HCT116 (cell line): Measurements from ENCODE around the gene ST6GAL2. TPM values are rescaled to one million over a fixed set of nuclear protein-coding genes. Genes with fewer than 3 reads are reported as not detected.

Experiments used
- ATAC-seq: fragments of 200-7000 bp; cut with Tn5 transposase; 2 replicates; pipeline ENCODE4 v1.9.1; 2020; ENCODE audit warnings: mild to moderate bottlenecking, moderate library complexity
- BruUV-seq: library from RNA; stranded (reverse); fragments of 400-500 nt; replicated peaks from 2 replicates; lab custom pipeline; 2021; lab: Mats Ljungman, UMichigan
- CTCF ChIA-PET: fragments of 300-600 bp; sonication (Branson Sonifier 250); formaldehyde crosslinking; loops from one replicate; lab custom pipeline; 2021; ENCODE audit warnings: antibody characterized with exemption; lab: Charles Lee
- POLR2A ChIA-PET: fragments of 300-600, 350-600 bp; sonication (Branson Sonifier 250); formaldehyde crosslinking; loops from one replicate; lab custom pipeline; 2021; ENCODE audit warnings: antibody characterized with exemption; lab: Charles Lee
- RAD21 ChIA-PET, 2 experiments: fragments of 300-600 bp; sonication (Branson Sonifier 250); formaldehyde crosslinking; loops; one replicate each; lab custom pipeline; 2023; ENCODE audit warnings: low total read pairs in 2 of 2; ENCODE audit not compliant: uncharacterized antibody in 2 of 2, unreplicated experiment in 2 of 2, low non-redundant PET in 1 of 2; lab: Charles Lee
- DNase-seq: peaks from one replicate; pipeline ENCODE4 v3.0.0-alpha.2; 2010; ENCODE audit warnings: low read depth, low spot score
- H2AFZ ChIP-seq: fragments of 200-600 bp; shearing (Covaris generic), sonication (generic); 2 replicates; pipeline ENCODE4 v1.6.1; 2017; ENCODE audit warnings: low read depth, mixed run types, mixed read lengths, antibody characterized with exemption, low read length; ENCODE audit not compliant: poor library complexity, severe bottlenecking
- H3K27ac ChIP-seq: 2 replicates; pipeline ENCODE4 v1.5.1; 2012; ENCODE audit warnings: low read depth, low read length
- H3K27me3 ChIP-seq: fragments of 200-600 bp; sonication (generic); 2 replicates; pipeline ENCODE4 v1.6.1; 2016; ENCODE audit warnings: mixed run types, low read length, mixed read lengths; ENCODE audit not compliant: insufficient read depth
- H3K36me3 ChIP-seq, 2 experiments: fragments of 200-500 bp in 1 of 2; fragments of 200-600 bp in 1 of 2; sonication (Bioruptor generic) in 1 of 2; sonication (generic) in 1 of 2; 2 replicates each; pipeline versions ENCODE4 v1.5.1 to v1.6.1; 2014 to 2016; ENCODE audit warnings: low read length in 2 of 2, inconsistent platforms in 1 of 2, mixed read lengths in 1 of 2, mixed run types in 1 of 2; ENCODE audit not compliant: insufficient read depth in 2 of 2, control insufficient read depth in 1 of 2
- H3K4me1 ChIP-seq, 2 experiments: fragments of 200-600 bp in 1 of 2; sonication (generic) in 1 of 2; 2 replicates each; pipeline versions ENCODE4 v1.5.1 to v1.6.1; 2012 to 2017; ENCODE audit warnings: low read length in 2 of 2, inconsistent platforms in 1 of 2, mild to moderate bottlenecking in 1 of 2, mixed read lengths in 1 of 2, mixed run types in 1 of 2, moderate library complexity in 1 of 2; ENCODE audit not compliant: insufficient read depth in 2 of 2, control insufficient read depth in 1 of 2
- H3K4me2 ChIP-seq: fragments of 200-600 bp; sonication (generic); 2 replicates; pipeline ENCODE4 v1.6.1; 2017; ENCODE audit warnings: mixed run types, low read length, mixed read lengths
- H3K4me3 ChIP-seq, 2 experiments: fragments of 200-600 bp in 1 of 2; sonication (generic) in 1 of 2; replicated peaks in 1 of 2; 2 replicates each; pipeline ENCODE4 v1.5.1; 2011 to 2016; ENCODE audit warnings: low read length in 2 of 2, control low read depth in 1 of 2, low read depth in 1 of 2, mild to moderate bottlenecking in 1 of 2, mixed read lengths in 1 of 2, mixed run types in 1 of 2
- H3K79me2 ChIP-seq: fragments of 200-600 bp; sonication (generic); 2 replicates; pipeline ENCODE4 v1.6.1; 2017; ENCODE audit warnings: mild to moderate bottlenecking, mixed run types, low read length, moderate library complexity, mixed read lengths; ENCODE audit not compliant: insufficient read depth
- H3K9ac ChIP-seq: fragments of 200-600 bp; sonication (generic); 2 replicates; pipeline ENCODE4 v1.6.1; 2016; ENCODE audit warnings: low read length, mixed read lengths
- H3K9me2 ChIP-seq: fragments of 200-600 bp; sonication (generic), shearing (Covaris generic); 2 replicates; pipeline ENCODE4 v1.6.1; 2017; ENCODE audit warnings: mixed run types, mild to moderate bottlenecking, moderate library complexity; ENCODE audit not compliant: insufficient read depth
- H3K9me3 ChIP-seq, 2 experiments: fragments of 200-500 bp in 1 of 2; fragments of 200-600 bp in 1 of 2; sonication (Bioruptor generic) in 1 of 2; sonication (generic) in 1 of 2; 2 replicates each; pipeline ENCODE4 v1.6.1; 2014 to 2017; ENCODE audit warnings: low read length in 2 of 2, mixed read lengths in 2 of 2, inconsistent platforms in 1 of 2, low read depth in 1 of 2, mild to moderate bottlenecking in 1 of 2, mixed run types in 1 of 2, moderate library complexity in 1 of 2; ENCODE audit not compliant: control insufficient read depth in 1 of 2, insufficient read depth in 1 of 2
- H4K20me1 ChIP-seq: fragments of 200-600 bp; sonication (generic), shearing (Covaris generic); 2 replicates; pipeline ENCODE4 v1.6.1; 2017; ENCODE audit warnings: mixed run types, mild to moderate bottlenecking, moderate library complexity; ENCODE audit not compliant: insufficient read depth
- ELF1 ChIP-seq: IDR thresholded peaks from 2 replicates; pipeline ENCODE4 v1.6.1; 2012; ENCODE audit warnings: low read depth, borderline replicate concordance
- MAX ChIP-seq: IDR thresholded peaks from 2 replicates; pipeline ENCODE4 v1.6.1; 2012
- POLR2A ChIP-seq: IDR thresholded peaks from 2 replicates; pipeline ENCODE4 v1.7.0; 2011; ENCODE audit warnings: borderline replicate concordance; ENCODE audit not compliant: insufficient read depth, insufficient read length; ENCODE audit errors: extremely low read depth
- YY1 ChIP-seq: IDR thresholded peaks from 2 replicates; pipeline ENCODE4 v1.6.1; 2011; ENCODE audit warnings: low read length, low read depth, moderate library complexity, mild to moderate bottlenecking; ENCODE audit not compliant: insufficient replicate concordance; ENCODE audit errors: extremely low read depth
- ZFX ChIP-seq: fragments of 450-650 bp; IDR thresholded peaks from 2 replicates; pipeline ENCODE4 v1.6.1; 2017
- intact Hi-C: fragments of 100-400 bp; cut with micrococcal nuclease; formaldehyde crosslinking; loops from 2 replicates; pipeline ENCODE4 v1.10.0; 2022
- total RNA-seq: library from RNA; stranded (reverse); gene quantifications from one replicate; pipeline ENCODE4 v1.2.1, GENCODE V29; 2021; ENCODE audit not compliant: unreplicated experiment
- TF ChIP-seq, protein P1 (sequence below): IDR thresholded peaks from 2 replicates; pipeline ENCODE4 v1.6.1; 2012; ENCODE audit warnings: low read depth
- TF ChIP-seq, protein P2 (sequence below): IDR thresholded peaks from 2 replicates; pipeline ENCODE4 v1.6.1; 2012

ST6GAL2 gene
- total RNA-seq, 1 experiment from 2014 or later, result not detected

DNA sequence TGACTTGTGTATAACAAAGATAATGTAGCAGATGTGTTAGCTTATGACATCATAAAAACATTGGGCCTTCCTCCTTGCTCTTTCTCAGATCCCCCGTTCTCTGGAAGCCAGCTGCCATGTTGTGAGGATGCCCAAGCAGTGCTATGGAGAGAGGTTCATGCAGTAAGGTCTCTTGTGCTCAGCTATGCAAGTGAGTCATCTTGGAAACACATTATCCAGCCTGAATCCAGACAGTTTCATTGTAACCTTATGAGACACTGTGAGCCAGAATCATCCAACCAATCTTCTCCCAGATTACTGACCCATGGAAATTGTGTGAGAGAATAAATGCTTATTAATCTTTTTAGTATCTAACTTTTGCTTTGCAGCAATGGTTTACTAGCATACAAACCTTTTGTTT, 60.8 kb downstream of the ST6GAL2 start:
- Histone ChIP-seq H3K79me2 (no peaks in the 10 kb centered on the region), H3K9ac (no peak overlapping the region), H3K36me3 (no peaks in the 10 kb centered on the region), H3K9me3 (no peaks in the 10 kb centered on the region; a peak in 2 of 4 replicates), H2AFZ (no peak overlapping the region)
- intact Hi-C loops, result no loop called here
- BruUV-seq, result no TSS peak
- no peak for TF ChIP-seq ELF1
- no peak for TF ChIP-seq YY1
- no peak for TF ChIP-seq ZFX
- TF ChIP-seq MAX, result no peak
- TF ChIP-seq, protein P1, sequence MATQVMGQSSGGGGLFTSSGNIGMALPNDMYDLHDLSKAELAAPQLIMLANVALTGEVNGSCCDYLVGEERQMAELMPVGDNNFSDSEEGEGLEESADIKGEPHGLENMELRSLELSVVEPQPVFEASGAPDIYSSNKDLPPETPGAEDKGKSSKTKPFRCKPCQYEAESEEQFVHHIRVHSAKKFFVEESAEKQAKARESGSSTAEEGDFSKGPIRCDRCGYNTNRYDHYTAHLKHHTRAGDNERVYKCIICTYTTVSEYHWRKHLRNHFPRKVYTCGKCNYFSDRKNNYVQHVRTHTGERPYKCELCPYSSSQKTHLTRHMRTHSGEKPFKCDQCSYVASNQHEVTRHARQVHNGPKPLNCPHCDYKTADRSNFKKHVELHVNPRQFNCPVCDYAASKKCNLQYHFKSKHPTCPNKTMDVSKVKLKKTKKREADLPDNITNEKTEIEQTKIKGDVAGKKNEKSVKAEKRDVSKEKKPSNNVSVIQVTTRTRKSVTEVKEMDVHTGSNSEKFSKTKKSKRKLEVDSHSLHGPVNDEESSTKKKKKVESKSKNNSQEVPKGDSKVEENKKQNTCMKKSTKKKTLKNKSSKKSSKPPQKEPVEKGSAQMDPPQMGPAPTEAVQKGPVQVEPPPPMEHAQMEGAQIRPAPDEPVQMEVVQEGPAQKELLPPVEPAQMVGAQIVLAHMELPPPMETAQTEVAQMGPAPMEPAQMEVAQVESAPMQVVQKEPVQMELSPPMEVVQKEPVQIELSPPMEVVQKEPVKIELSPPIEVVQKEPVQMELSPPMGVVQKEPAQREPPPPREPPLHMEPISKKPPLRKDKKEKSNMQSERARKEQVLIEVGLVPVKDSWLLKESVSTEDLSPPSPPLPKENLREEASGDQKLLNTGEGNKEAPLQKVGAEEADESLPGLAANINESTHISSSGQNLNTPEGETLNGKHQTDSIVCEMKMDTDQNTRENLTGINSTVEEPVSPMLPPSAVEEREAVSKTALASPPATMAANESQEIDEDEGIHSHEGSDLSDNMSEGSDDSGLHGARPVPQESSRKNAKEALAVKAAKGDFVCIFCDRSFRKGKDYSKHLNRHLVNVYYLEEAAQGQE, result no peak
- no peak for TF ChIP-seq POLR2A
- TF ChIP-seq, protein P2, sequence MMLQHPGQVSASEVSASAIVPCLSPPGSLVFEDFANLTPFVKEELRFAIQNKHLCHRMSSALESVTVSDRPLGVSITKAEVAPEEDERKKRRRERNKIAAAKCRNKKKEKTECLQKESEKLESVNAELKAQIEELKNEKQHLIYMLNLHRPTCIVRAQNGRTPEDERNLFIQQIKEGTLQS, result no peak
- TF ChIP-seq, all 23 proteins: peak for 0
- Histone ChIP-seq H3K27ac (no peak overlapping the region), H3K4me3 (no peak overlapping the region), H3K4me1 (no peaks in the 10 kb centered on the region), H3K27me3 (no peaks in the 10 kb centered on the region), H3K9me2 (no peaks in the 10 kb centered on the region), H4K20me1 (no peaks in the 10 kb centered on the region), H3K4me2 (no peak overlapping the region)
- ChIA-PET CTCF (no interaction called here), POLR2A (no interaction called here), RAD21 (no interaction called here)
- no peak for ATAC-seq
- no peak for DNase-seq
